HFFc6 (cell line): ENCODE measurements around the gene ATN1. TPM values are rescaled to one million over a fixed set of nuclear protein-coding genes. Genes with fewer than 3 reads are reported as not detected.

ENCODE experiments used
- DNase-seq: peaks from one replicate; pipeline ENCODE4 v3.0.0-alpha.2; 2018
- H3K27ac Mint-ChIP-seq: 2 replicates; pipeline ENCODE4 v1.8.0; 2020; ENCODE audit warnings: mild to moderate bottlenecking, mixed read lengths
- H3K27me3 Mint-ChIP-seq: 2 replicates; pipeline ENCODE4 v1.8.0; 2021; ENCODE audit warnings: mild to moderate bottlenecking, moderate library complexity, mixed read lengths; ENCODE audit not compliant: insufficient read depth
- H3K36me3 Mint-ChIP-seq: 2 replicates; pipeline ENCODE4 v1.8.0; 2021; ENCODE audit warnings: low read depth, mixed read lengths
- H3K4me1 Mint-ChIP-seq: 2 replicates; pipeline ENCODE4 v1.8.0; 2020; ENCODE audit warnings: low read depth, mixed read lengths
- H3K4me3 Mint-ChIP-seq: 2 replicates; pipeline ENCODE4 v1.8.0; 2020; ENCODE audit warnings: mild to moderate bottlenecking, moderate library complexity, mixed read lengths
- H3K9me3 Mint-ChIP-seq: 2 replicates; pipeline ENCODE4 v1.8.0; 2020; ENCODE audit warnings: mild to moderate bottlenecking, mixed read lengths
- CTCF ChIP-seq: fragments of 200-600 bp; sonication (generic); IDR thresholded peaks from 2 replicates; pipeline ENCODE4 v1.5.0; 2021; ENCODE audit warnings: antibody characterized with exemption, mild to moderate bottlenecking
- total RNA-seq, 6 experiments: library from RNA; stranded (reverse); fragmentation: NEBNext Ultra II Directional; extraction: Animal tissue kit (Norgen Biotek cat#: 25700); gene quantifications; 2 replicates in 1 of 6; 3 replicates in 5 of 6; pipeline ENCODE4 v1.2.3, GENCODE V29; 2021

ATN1 gene
- total RNA-seq, 6 experiments from 2014 or later, result 96.8 to 120 (median 107) TPM

DNA sequence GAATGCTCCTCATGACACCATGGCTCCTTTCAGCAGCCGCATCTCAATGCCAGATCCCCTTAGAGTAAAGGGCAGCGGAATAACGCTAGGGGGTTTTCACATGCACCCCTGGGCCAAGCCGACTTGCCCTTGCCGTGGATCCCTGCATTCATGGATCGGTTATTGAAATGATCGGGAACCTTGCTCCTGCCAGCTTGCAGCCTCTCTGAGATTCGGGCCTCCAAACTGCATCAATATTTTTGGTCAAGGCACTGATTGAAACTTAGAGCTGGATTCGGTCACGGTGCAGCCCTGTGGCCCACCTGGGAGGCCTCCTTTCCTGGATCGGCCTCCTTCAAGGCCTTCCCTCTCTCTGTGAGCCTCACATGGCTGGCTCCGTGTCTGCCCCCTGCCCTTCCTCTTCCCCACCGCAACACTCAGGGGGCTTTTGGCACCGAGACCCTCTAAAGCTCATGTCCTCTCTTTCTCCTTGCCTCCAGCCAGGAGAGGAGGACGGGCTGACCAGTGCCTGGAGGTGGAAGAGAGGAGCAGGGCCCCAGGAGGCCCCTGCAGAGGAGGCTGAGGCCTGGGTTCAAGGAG is 25.2 kb downstream of the ATN1 start:
- peaks cover 2% of the 10 kb centered on the region for H3K27me3 Mint-ChIP-seq
- no peaks in the 10 kb centered on the region for H3K36me3 Mint-ChIP-seq
- H3K4me1 Mint-ChIP-seq, result peaks cover 7% of the 10 kb centered on the region; the same call in 1 of the 2 replicates
- no peak for TF ChIP-seq CTCF
- DNase-seq, result no peak
- H3K27ac Mint-ChIP-seq, result no peak overlapping the region
- H3K4me3 Mint-ChIP-seq, result no peak overlapping the region
- H3K9me3 Mint-ChIP-seq, result no peaks in the 10 kb centered on the region

- Mint-ChIP-seq H3K4me3 (no peak overlapping the region), H3K9me3 (no peaks in the 10 kb centered on the region), H3K27ac (no peak overlapping the region), H3K4me1 (peaks cover 7% of the 10 kb centered on the region; the same call in 1 of the 2 replicates), H3K36me3 (no peaks in the 10 kb centered on the region), H3K27me3 (peaks cover 2% of the 10 kb centered on the region)
- no peak for TF ChIP-seq CTCF
- DNase-seq, result no peak
These were observed 25.9 kb downstream of the ATN1 start for GRCh38 chr12:6953442-6954315.

DNA sequence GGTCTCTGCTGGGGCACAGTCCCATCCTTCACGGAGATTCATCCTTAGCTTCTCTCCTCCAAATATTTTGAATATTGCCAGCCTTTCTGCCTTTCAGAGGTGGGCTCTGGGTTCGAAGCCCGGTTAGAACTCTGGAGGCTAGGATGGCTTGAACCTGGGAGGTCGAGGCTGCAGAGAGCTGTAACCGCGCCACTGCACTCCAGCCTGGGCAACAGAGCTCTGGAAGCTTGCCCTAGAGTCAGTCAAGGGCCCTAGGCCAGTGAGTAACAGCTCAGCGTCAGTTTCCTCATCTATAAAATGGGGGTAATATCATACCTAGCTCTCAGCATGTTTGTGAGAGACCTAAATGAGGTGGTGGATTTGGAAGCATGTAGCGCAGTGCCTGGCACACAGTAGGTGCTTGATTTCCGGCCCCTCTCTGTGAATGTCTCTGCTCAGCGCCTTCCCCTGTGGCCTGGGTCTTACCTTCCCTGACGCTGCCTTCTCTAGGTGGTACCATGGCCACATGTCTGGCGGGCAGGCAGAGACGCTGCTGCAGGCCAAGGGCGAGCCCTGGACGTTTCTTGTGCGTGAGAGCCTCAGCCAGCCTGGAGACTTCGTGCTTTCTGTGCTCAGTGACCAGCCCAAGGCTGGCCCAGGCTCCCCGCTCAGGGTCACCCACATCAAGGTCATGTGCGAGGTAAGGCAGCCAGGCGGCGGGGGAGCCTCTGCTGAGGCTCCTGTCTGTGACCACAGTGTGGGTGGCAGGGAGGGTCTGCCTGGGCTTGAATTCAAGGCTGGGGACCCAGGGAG is 26.8 kb downstream of the ATN1 start:
- no peak for DNase-seq
- peaks cover 7% of the 10 kb centered on the region; the same call in 1 of the 2 replicates for H3K4me1 Mint-ChIP-seq
- H3K4me3 Mint-ChIP-seq, result no peak overlapping the region
- H3K36me3 Mint-ChIP-seq, result no peaks in the 10 kb centered on the region
- TF ChIP-seq CTCF, result no peak
- peaks cover 2% of the 10 kb centered on the region for H3K27me3 Mint-ChIP-seq
- H3K9me3 Mint-ChIP-seq, result no peaks in the 10 kb centered on the region
- H3K27ac Mint-ChIP-seq, result no peak overlapping the region

GRCh38 chr12:6955108-6956020 is 27.6 kb downstream of the ATN1 start:
- peaks cover 2% of the 10 kb centered on the region for H3K27me3 Mint-ChIP-seq
- H3K9me3 Mint-ChIP-seq, result no peaks in the 10 kb centered on the region
- no peak for DNase-seq
- H3K36me3 Mint-ChIP-seq, result no peaks in the 10 kb centered on the region
- peaks cover 7% of the 10 kb centered on the region; the same call in 1 of the 2 replicates for H3K4me1 Mint-ChIP-seq
- H3K4me3 Mint-ChIP-seq, result no peak overlapping the region
- TF ChIP-seq CTCF, result no peak
- no peak overlapping the region for H3K27ac Mint-ChIP-seq
